DOHH2 (cell line): ENCODE data around the gene NFIX.

Source experiments
- EZH2phosphoT487 ChIP-seq: fragments of 200-600 bp; sonication (generic); IDR thresholded peaks from 2 replicates; pipeline ENCODE4 v1.6.1; 2017; ENCODE audit warnings: borderline replicate concordance, mild to moderate bottlenecking, antibody characterized with exemption, low read length, moderate library complexity, mixed read lengths
- TF ChIP-seq, protein P1 (sequence below): fragments of 200-600 bp; sonication (generic); IDR thresholded peaks from one replicate; pipeline ENCODE4 v1.5.1; 2014; ENCODE audit warnings: antibody characterized with exemption, mild to moderate bottlenecking, low read depth, low read length; ENCODE audit not compliant: poor library complexity, severe bottlenecking

DNA sequence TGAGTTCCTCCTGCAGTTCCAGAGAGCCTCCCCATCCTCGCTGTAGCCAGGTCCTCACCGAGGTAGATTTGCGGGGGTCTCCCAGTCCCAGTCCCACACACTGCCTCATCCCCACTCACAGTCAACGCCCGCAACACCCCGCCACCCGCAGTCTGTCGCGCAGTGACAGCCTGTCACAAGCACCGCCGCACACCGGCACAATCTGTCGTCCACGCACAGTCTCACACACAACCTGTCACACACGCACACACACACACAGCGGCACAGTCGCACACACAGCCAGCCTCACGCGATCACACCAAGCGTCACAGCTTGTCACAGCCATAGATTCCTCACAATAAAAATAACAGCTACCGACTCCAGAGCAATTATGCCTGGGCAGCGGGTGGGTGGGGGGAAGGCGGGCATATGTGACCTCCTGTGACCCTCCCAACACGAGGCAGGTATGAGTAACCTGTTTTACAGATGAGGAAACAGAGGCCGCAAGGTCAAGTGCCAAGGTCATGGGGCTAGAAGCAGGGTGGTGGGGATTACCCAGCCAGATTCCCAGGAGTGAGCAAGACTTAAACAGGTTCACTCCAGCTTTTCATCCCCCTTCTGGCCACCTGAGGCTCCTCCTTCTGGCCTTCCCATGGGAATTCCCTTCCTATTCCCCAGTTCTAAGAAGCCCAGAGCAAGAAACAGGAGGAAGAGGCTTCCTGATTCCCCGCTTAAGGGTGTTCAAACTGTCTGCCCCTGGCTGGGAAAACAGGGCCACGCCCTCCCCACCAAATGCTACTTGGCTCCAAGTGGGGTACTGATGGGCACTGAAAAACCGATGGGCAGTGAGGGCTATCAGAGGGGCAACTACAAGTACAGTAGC, 13.9 kb downstream of the NFIX start:
- TF ChIP-seq, protein P1, sequence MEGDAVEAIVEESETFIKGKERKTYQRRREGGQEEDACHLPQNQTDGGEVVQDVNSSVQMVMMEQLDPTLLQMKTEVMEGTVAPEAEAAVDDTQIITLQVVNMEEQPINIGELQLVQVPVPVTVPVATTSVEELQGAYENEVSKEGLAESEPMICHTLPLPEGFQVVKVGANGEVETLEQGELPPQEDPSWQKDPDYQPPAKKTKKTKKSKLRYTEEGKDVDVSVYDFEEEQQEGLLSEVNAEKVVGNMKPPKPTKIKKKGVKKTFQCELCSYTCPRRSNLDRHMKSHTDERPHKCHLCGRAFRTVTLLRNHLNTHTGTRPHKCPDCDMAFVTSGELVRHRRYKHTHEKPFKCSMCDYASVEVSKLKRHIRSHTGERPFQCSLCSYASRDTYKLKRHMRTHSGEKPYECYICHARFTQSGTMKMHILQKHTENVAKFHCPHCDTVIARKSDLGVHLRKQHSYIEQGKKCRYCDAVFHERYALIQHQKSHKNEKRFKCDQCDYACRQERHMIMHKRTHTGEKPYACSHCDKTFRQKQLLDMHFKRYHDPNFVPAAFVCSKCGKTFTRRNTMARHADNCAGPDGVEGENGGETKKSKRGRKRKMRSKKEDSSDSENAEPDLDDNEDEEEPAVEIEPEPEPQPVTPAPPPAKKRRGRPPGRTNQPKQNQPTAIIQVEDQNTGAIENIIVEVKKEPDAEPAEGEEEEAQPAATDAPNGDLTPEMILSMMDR, result no peak
- TF ChIP-seq EZH2phosphoT487, result no peak
